Prostate gland (tissue), 2 donors: ENCODE measurements around the gene PYROXD2. TPM values are rescaled to one million over a fixed set of nuclear protein-coding genes. Genes with fewer than 3 reads are reported as not detected.

Experiments
- DNase-seq: peaks from one replicate; pipeline ENCODE4 v3.0.0-alpha.2; 2019; ENCODE audit warnings: low spot score
- H3K27ac ChIP-seq, 2 donors: fragments of 200-600 bp; sonication (generic); 2 replicates each; pipeline ENCODE4 v1.5.1; 2017 to 2019
- H3K27me3 ChIP-seq: fragments of 200-600 bp; sonication (generic); replicated peaks from 2 replicates; pipeline ENCODE4 v1.5.1; 2019; ENCODE audit not compliant: insufficient read depth
- H3K36me3 ChIP-seq, 2 donors: fragments of 200-600 bp; sonication (generic); 1 replicate in 1 of 2; 2 replicates in 1 of 2; pipeline versions ENCODE4 v1.5.1 to v1.8.1; 2017 to 2019
- H3K4me1 ChIP-seq: fragments of 200-600 bp; sonication (generic); replicated peaks from 2 replicates; pipeline ENCODE4 v1.5.1; 2019
- H3K4me3 ChIP-seq, 2 donors: fragments of 200-600 bp; sonication (generic); 2 replicates each; pipeline ENCODE4 v1.5.1; 2017 to 2019
- H3K9me3 ChIP-seq: fragments of 200-600 bp; sonication (generic); 2 replicates; pipeline ENCODE4 v1.5.1; 2017
- CTCF ChIP-seq, 4 experiments: fragments of 200-600 bp in 2 of 4; fragments of 450-650 bp in 2 of 4; sonication (generic) in 2 of 4; IDR thresholded peaks; 1 replicate in 3 of 4; 2 replicates in 1 of 4; pipeline ENCODE4 v1.5.1; 2016 to 2019; ENCODE audit warnings: antibody characterized with exemption in 4 of 4, mild to moderate bottlenecking in 2 of 4, moderate library complexity in 2 of 4
- POLR2A ChIP-seq: fragments of 450-650 bp; IDR thresholded peaks from one replicate; pipeline ENCODE4 v1.6.1; 2016; ENCODE audit warnings: antibody characterized with exemption, mild to moderate bottlenecking
- POLR2AphosphoS5 ChIP-seq: sonication (generic); formaldehyde crosslinking; IDR thresholded peaks from one replicate; pipeline ENCODE4 v1.6.1; 2017; ENCODE audit warnings: antibody characterized with exemption
- WGBS: methylation state at CpG from one replicate; pipeline ENCODE4 v1.1.5; 2018; 5-methylcytosine and 5-hydroxymethylcytosine counted together
- intact Hi-C: fragments of 100-400 bp; cut with DNase I; formaldehyde crosslinking; loops from one replicate; pipeline ENCODE4 v1.14.2; 2022
- total RNA-seq, 2 donors: library from RNA; depleted of rRNA; stranded (reverse); fragments of >200 nt; gene quantifications; one replicate each; pipeline ENCODE4 v1.1.0, GENCODE V29; 2016

Gene PYROXD2
- total RNA-seq, 2 donors from 2014 or later: 15.0 to 21.6 TPM

GRCh38 chr10:98367604-98368451 is 47.2 kb downstream of the PYROXD2 start:
- H3K4me3 ChIP-seq: no peak overlapping the region
- TF ChIP-seq CTCF (IDR thresholded peaks at IDR 0.05): no peak
- TF ChIP-seq POLR2A: no peak
- TF ChIP-seq POLR2AphosphoS5: no peak
- H3K4me1 ChIP-seq: no peaks in the 10 kb centered on the region
- DNase-seq: no peak
- 71% methylated on average over 19 of the region's 19 CpGs for WGBS
- H3K27ac ChIP-seq: no peak overlapping the region
- no peaks in the 10 kb centered on the region for H3K27me3 ChIP-seq
- H3K36me3 ChIP-seq: no peaks in the 10 kb centered on the region
- no peaks in the 10 kb centered on the region for H3K9me3 ChIP-seq
- intact Hi-C loops: no loop called here

GRCh38 chr10:98366062-98366530 is 48.9 kb downstream of the PYROXD2 start:
- no peak overlapping the region for H3K27ac ChIP-seq
- no peak overlapping the region for H3K4me3 ChIP-seq
- DNase-seq: no peak
- TF ChIP-seq CTCF (IDR thresholded peaks at IDR 0.05): no peak
- no peak for TF ChIP-seq POLR2A
- TF ChIP-seq POLR2AphosphoS5: no peak
- no peaks in the 10 kb centered on the region for H3K36me3 ChIP-seq
- no peaks in the 10 kb centered on the region for H3K9me3 ChIP-seq
- no peaks in the 10 kb centered on the region for H3K4me1 ChIP-seq
- H3K27me3 ChIP-seq: no peaks in the 10 kb centered on the region
- intact Hi-C loops: no loop called here
- 79% methylated on average over 6 of the region's 6 CpGs for WGBS

GRCh38 chr10:98365406-98366061 is 49.4 kb downstream of the PYROXD2 start:
- no peaks in the 10 kb centered on the region for H3K36me3 ChIP-seq
- WGBS: 72% methylated on average over 18 of the region's 18 CpGs
- no peak overlapping the region for H3K4me3 ChIP-seq
- H3K9me3 ChIP-seq: no peaks in the 10 kb centered on the region
- no peak for TF ChIP-seq POLR2AphosphoS5
- peak; percentile 39 for DNase-seq
- intact Hi-C loops: no loop called here
- H3K27me3 ChIP-seq: no peaks in the 10 kb centered on the region
- H3K27ac ChIP-seq: no peak overlapping the region
- H3K4me1 ChIP-seq: no peaks in the 10 kb centered on the region

- intact Hi-C loops: no loop called here
Measured at GRCh38 chr10:98364432-98365102, 50.4 kb downstream of the PYROXD2 start.

More at GRCh38 chr10:98364432-98365102, 50.4 kb downstream of the PYROXD2 start:
- Histone ChIP-seq H3K36me3 (no peaks in the 10 kb centered on the region), H3K4me1 (no peaks in the 10 kb centered on the region), H3K9me3 (no peaks in the 10 kb centered on the region), H3K27ac (no peak overlapping the region), H3K27me3 (no peaks in the 10 kb centered on the region), H3K4me3 (no peak overlapping the region)
- TF ChIP-seq CTCF (IDR thresholded peaks at IDR 0.05) (no peak), POLR2A (no peak), POLR2AphosphoS5 (no peak)
- DNase-seq: no peak
- WGBS: 91% methylated on average over 9 of the region's 9 CpGs
